Central memory CD8-positive, alpha-beta T cell (primary cell): Measurements from ENCODE around the gene METTL17.
"Not testable (repeated sequence)": the region's sequence is repeated elsewhere in the genome, so short reads cannot be mapped to it uniquely, and the experiment has no call there.

ENCODE experiments used
- ATAC-seq: fragments of 150-1000 bp; cut with Tn5 transposase; replicated peaks from 2 replicates; pipeline ENCODE4 v1.10.0; 2022; ENCODE audit warnings: mild to moderate bottlenecking, moderate FRiP score, moderate number of reproducible peaks; ENCODE audit not compliant: poor library complexity, severe bottlenecking; ENCODE audit errors: extremely low read depth
- DNase-seq, 2 donors: peaks; one replicate each; pipeline ENCODE4 v3.0.0; 2021; ENCODE audit warnings: low spot score in 2 of 2
- H3K27ac Mint-ChIP-seq: one replicate; pipeline ENCODE4 v1.8.0; 2022; ENCODE audit warnings: low read depth, mild to moderate bottlenecking, moderate library complexity, mixed read lengths
- H3K27me3 Mint-ChIP-seq: one replicate; pipeline ENCODE4 v1.8.0; 2022; ENCODE audit warnings: mixed read lengths
- H3K36me3 Mint-ChIP-seq: one replicate; pipeline ENCODE4 v1.8.0; 2022; ENCODE audit warnings: mild to moderate bottlenecking, moderate library complexity, mixed read lengths; ENCODE audit not compliant: insufficient read depth
- H3K4me1 Mint-ChIP-seq: one replicate; pipeline ENCODE4 v1.8.0; 2022; ENCODE audit warnings: mixed read lengths
- H3K4me3 Mint-ChIP-seq: one replicate; pipeline ENCODE4 v1.8.0; 2022; ENCODE audit warnings: mild to moderate bottlenecking, moderate library complexity, mixed read lengths
- H3K9me3 Mint-ChIP-seq: one replicate; pipeline ENCODE4 v1.8.0; 2022; ENCODE audit warnings: mixed read lengths

METTL17 gene

DNA sequence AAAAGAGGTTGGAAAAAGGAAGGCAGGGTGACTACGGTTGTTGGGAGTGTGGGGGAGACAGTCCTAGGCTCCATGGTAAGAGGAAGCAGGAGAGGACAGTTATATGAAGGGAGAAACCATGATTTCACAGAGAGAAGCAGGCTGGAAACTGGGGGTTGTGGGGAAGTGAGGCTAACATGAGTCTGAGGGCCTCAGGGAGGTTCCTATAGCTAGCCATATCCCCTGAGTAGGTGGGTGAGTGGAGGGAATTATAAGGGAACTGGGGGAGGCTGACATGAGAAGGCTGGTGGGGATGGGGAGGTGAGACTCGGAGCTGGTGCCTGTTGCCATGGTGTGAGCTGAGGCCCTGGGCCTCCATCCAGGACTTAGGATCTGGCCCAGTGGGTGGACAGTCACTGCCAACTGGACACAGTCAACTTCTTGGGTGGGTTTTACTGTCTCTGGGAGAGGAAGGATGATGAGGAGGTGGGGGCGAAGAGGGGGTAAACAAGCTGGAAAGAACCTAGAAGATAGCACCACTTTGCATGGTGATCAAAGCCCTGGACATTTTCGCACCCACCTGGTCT lies 43.4 kb downstream of the METTL17 start:
- peaks cover 24% of the 10 kb centered on the region for H3K27me3 Mint-ChIP-seq
- H3K36me3 Mint-ChIP-seq = peaks cover 3% of the 10 kb centered on the region
- no peaks in the 10 kb centered on the region for H3K4me1 Mint-ChIP-seq
- H3K27ac Mint-ChIP-seq = no peak overlapping the region
- H3K4me3 Mint-ChIP-seq = no peak overlapping the region
- ATAC-seq (no peak), DNase-seq (no peak)
- H3K9me3 Mint-ChIP-seq = no peaks in the 10 kb centered on the region

GRCh38 chr14:21034707-21035106 lies 44.9 kb downstream of the METTL17 start, which contains the start of gene RNASE13:
TSS of gene RNASE13 (minus strand) at chr14:21034807. CDS start at chr14:21034288, 519 bp downstream.
- Mint-ChIP-seq H3K27me3 (peaks cover 26% of the 10 kb centered on the region), H3K4me1 (no peaks in the 10 kb centered on the region), H3K9me3 (no peaks in the 10 kb centered on the region), H3K36me3 (peaks cover 3% of the 10 kb centered on the region), H3K27ac (no peak within 1 kb of the TSS), H3K4me3 (no peak within 1 kb of the TSS)
- no peak for ATAC-seq
- DNase-seq = no peak

DNA sequence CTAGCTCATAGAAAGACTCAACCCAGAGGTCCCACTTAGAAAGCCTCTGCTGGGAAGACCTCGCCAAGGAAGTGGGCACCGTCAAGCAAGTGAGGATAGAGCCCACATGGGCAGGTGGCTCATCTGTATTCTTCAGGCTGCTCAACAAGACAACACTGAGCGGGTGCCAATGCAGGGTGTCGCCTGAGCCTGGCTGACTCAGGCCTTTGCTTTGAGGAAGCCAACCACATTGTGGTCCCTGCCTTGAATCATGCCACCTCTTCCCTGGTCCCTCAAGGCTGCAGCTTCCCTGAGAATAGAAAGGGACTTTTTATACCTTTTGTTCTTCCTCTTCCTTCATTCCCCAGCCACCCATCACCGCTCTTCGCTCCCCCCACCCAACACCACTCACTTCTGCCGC lies 47.0 kb downstream of the METTL17 start:
- H3K36me3 Mint-ChIP-seq = peaks cover 3% of the 10 kb centered on the region
- H3K4me1 Mint-ChIP-seq = no peaks in the 10 kb centered on the region
- no peak overlapping the region for H3K4me3 Mint-ChIP-seq
- H3K27me3 Mint-ChIP-seq = peaks cover 26% of the 10 kb centered on the region
- no peak for DNase-seq
- no peak overlapping the region for H3K27ac Mint-ChIP-seq
- no peaks in the 10 kb centered on the region for H3K9me3 Mint-ChIP-seq
- no peak for ATAC-seq

GRCh38 chr14:21037156-21037555 lies 47.4 kb downstream of the METTL17 start:
- ATAC-seq (no peak), DNase-seq (no peak)
- Mint-ChIP-seq H3K4me1 (no peaks in the 10 kb centered on the region), H3K27me3 (peaks cover 28% of the 10 kb centered on the region), H3K27ac (no peak overlapping the region), H3K4me3 (no peak overlapping the region), H3K36me3 (peaks cover 3% of the 10 kb centered on the region), H3K9me3 (no peaks in the 10 kb centered on the region)

- Mint-ChIP-seq H3K36me3 (peaks cover 3% of the 10 kb centered on the region), H3K27me3 (peaks cover 28% of the 10 kb centered on the region), H3K27ac (no peak overlapping the region), H3K4me1 (no peaks in the 10 kb centered on the region), H3K4me3 (no peak overlapping the region), H3K9me3 (no peaks in the 10 kb centered on the region)
- DNase-seq = no peak
- ATAC-seq = no peak
These were observed 49.0 kb downstream of the METTL17 start for GRCh38 chr14:21038441-21039422.

- Mint-ChIP-seq H3K4me3 (no peak overlapping the region), H3K9me3 (no peaks in the 10 kb centered on the region), H3K27ac (no peak overlapping the region), H3K27me3 (peaks cover 38% of the 10 kb centered on the region), H3K36me3 (peaks cover 3% of the 10 kb centered on the region), H3K4me1 (peaks cover 8% of the 10 kb centered on the region)
- DNase-seq (no peak), ATAC-seq (no peak)
These were observed 50.0 kb downstream of the METTL17 start for GRCh38 chr14:21039585-21040369.

- ATAC-seq (no peak), DNase-seq (no peak)
- peaks cover 8% of the 10 kb centered on the region for H3K4me1 Mint-ChIP-seq
- peaks cover 3% of the 10 kb centered on the region for H3K36me3 Mint-ChIP-seq
- H3K27ac Mint-ChIP-seq = no peak overlapping the region
- H3K27me3 Mint-ChIP-seq = peaks cover 45% of the 10 kb centered on the region
- H3K9me3 Mint-ChIP-seq = no peaks in the 10 kb centered on the region
- no peak overlapping the region for H3K4me3 Mint-ChIP-seq
These were observed 50.7 kb downstream of the METTL17 start for GRCh38 chr14:21040370-21040925.

GRCh38 chr14:21040941-21041340 lies 51.2 kb downstream of the METTL17 start:
- not testable (repeated sequence) for H3K4me1 Mint-ChIP-seq, H3K9me3 Mint-ChIP-seq, H3K27ac Mint-ChIP-seq, H3K36me3 Mint-ChIP-seq, H3K4me3 Mint-ChIP-seq, DNase-seq, ATAC-seq
- H3K27me3 Mint-ChIP-seq = peaks cover 46% of the 10 kb centered on the region

DNA sequence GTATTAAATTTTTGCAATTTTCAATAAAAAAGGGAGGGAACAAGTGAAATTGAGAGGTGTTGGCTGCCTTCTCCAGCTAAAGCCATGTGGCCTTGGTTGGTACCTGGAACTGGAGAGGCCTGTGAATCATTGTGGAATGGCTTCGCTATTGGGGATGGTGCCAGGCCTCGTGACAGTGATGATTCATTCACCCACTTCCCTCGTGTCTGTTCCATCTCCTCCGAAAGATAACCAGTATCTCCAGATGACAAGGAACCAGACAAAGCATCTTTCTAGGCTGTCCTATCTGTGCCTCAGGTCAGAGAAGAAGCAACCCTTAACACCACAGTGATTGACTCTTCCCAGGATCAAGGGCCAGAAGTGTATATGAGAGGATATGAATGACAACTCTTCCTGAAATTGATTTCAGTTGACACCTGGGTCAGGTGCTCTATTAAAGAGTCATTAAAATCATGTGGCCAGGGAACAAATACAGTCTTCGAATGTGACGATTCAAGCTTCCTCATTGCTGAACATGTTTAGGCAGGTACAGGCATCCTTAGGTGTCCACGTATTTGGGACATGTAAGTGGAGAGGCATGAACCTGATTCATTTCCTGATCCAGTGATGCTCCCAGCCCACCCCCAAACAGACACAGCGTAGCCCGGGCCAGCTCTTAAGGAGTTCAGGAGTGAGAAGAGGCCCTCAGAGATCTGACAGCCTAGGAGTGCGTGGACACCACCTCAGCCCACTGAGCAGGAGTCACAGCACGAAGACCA lies 52.1 kb downstream of the METTL17 start, which contains the start of gene RNASE7:
Gene RNASE7 (plus strand): TSS at position 687 of the 758 bp plus-strand sequence. CDS start 631 bp downstream, outside the sequence.
- Mint-ChIP-seq H3K4me3 (no peak within 1 kb of the TSS), H3K36me3 (peaks cover 3% of the 10 kb centered on the region), H3K4me1 (peaks cover 8% of the 10 kb centered on the region), H3K27ac (no peak within 1 kb of the TSS), H3K27me3 (peaks cover 46% of the 10 kb centered on the region), H3K9me3 (no peaks in the 10 kb centered on the region)
- no peak for ATAC-seq
- DNase-seq = no peak

- Mint-ChIP-seq H3K4me3 (no peak overlapping the region), H3K27me3 (peaks cover 52% of the 10 kb centered on the region), H3K4me1 (peaks cover 8% of the 10 kb centered on the region), H3K9me3 (no peaks in the 10 kb centered on the region), H3K36me3 (peaks cover 3% of the 10 kb centered on the region), H3K27ac (no peak overlapping the region)
- no peak for ATAC-seq
- no peak for DNase-seq
These were observed 53.1 kb downstream of the METTL17 start for GRCh38 chr14:21042918-21043317.

GRCh38 chr14:21043387-21043973 lies 53.7 kb downstream of the METTL17 start:
- DNase-seq (no peak), ATAC-seq (no peak)
- Mint-ChIP-seq H3K4me3 (no peak overlapping the region), H3K27ac (no peak overlapping the region), H3K4me1 (peaks cover 8% of the 10 kb centered on the region), H3K27me3 (peaks cover 46% of the 10 kb centered on the region), H3K36me3 (peaks cover 3% of the 10 kb centered on the region), H3K9me3 (no peaks in the 10 kb centered on the region)
